Measurements from ENCODE around the gene MGA. TPM values are rescaled to one million over a fixed set of nuclear protein-coding genes. Genes with fewer than 3 reads are reported as not detected.

Gene MGA
- total and polyA plus RNA-seq, 2 of the 8 experiments (the other 6 are each of a cell fraction or from before 2014, with no cell fraction given) = 7.6 to 53.2 TPM

DNA sequence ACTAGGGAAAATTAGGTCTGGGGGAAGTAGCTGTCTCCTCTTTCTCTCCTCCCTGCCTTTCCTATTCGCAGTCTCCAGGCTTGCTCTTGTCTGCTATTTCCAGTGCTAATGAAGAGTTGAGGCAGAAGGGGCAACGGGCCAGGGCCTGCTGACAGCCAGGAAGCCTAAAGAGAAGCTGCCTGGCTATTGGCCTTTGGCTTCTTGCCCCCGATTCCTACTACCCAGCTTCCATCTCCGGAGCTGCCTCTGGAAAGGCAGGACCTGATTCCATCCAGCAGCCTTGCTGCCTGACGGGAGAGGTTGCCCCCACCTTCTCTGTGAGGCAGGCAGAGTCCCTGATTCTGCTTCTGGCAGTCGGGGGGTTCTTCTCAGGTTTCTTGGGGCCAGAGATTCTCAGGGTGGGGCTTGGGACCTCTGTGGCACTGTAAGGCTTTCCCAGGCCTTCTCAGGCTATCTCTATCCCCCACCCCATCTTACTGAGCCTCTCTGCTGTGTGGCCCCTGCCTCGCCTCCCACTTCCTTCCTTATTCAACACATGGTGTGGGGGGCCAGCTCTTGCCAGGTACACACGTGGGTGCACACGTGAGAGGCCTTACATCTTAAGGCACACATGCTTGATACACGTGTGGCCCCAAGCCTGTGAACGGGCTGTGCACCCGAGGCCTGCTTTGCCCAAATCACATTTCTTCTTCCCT lies 149.5 kb downstream of the MGA start:
- Histone ChIP-seq H3K79me2 (ENCODE audit: control insufficient read depth in 1 of 2, insufficient read depth in 2 of 2, low read length in 2 of 2) (no peaks in the 10 kb centered on the region), H4K20me1 (replicated peaks in 1 of 2; ENCODE audit: control insufficient read depth in 1 of 2, insufficient read depth in 2 of 2, low read length in 2 of 2) (no peaks in the 10 kb centered on the region), H3K14ac (ENCODE audit: insufficient read length) (no peak overlapping the region), H2BK5ac (ENCODE audit: low read depth, low read length) (no peak overlapping the region), H3K4me2 (ENCODE audit: insufficient read depth in 1 of 2, low read depth in 2 of 2, low read length in 2 of 2) (no peak overlapping the region), H2BK120ac (replicated peaks; ENCODE audit: low read depth, low read length) (no peak overlapping the region), H3K9ac (replicated peaks in 1 of 4; ENCODE audit: extremely low read depth in 1 of 4, low read depth in 3 of 4, low read length in 3 of 4) (no peak overlapping the region), H3K4me1 (replicated peaks in 1 of 4; ENCODE audit: control insufficient read depth in 3 of 4, insufficient read depth in 4 of 4, low read length in 3 of 4) (peaks cover 0 to 4% (median 2%) of the 10 kb centered on the region in 4 experiments; a peak in 5 of 7 replicates), H3K36me3 (ENCODE audit: control insufficient read depth in 2 of 4, insufficient read depth in 4 of 4, low read length in 3 of 4) (peaks cover 0 to 2% (median 0%) of the 10 kb centered on the region in 4 experiments; a peak in 2 of 8 replicates), H2BK15ac (ENCODE audit: low read length) (no peak overlapping the region), H3K4ac (replicated peaks; ENCODE audit: insufficient read length, low read depth, low read length) (no peak overlapping the region), H2BK20ac (ENCODE audit: low read length) (no peak overlapping the region), H3K79me1 (ENCODE audit: low read depth, low read length) (no peaks in the 10 kb centered on the region), H2AFZ (ENCODE audit: low read length) (no peak overlapping the region), H2BK12ac (ENCODE audit: low read depth, low read length) (no peak overlapping the region), H4K91ac (replicated peaks; ENCODE audit: insufficient read length, low read length) (no peak overlapping the region), H2AK5ac (ENCODE audit: low read depth, low read length) (no peak overlapping the region), H3K9me3 (ENCODE audit: insufficient read depth in 2 of 2, low read depth in 1 of 2, low read length in 1 of 2) (no peaks in the 10 kb centered on the region), H4K8ac (ENCODE audit: extremely low read depth, insufficient read depth, low read length) (no peak overlapping the region), H3K23ac (ENCODE audit: insufficient read length) (no peak overlapping the region), H3K4me3 (ENCODE audit: extremely low read depth in 1 of 4, insufficient read depth in 2 of 4, low read depth in 3 of 4, low read length in 4 of 4) (no peak overlapping the region), H3K23me2 (ENCODE audit: low read depth, low read length) (no peaks in the 10 kb centered on the region), H3K18ac (ENCODE audit: extremely low read depth, low read length) (no peak overlapping the region), H3K27ac (ENCODE audit: low read depth, low read length) (no peak overlapping the region), H3K27me3 (replicated peaks in 1 of 4; ENCODE audit: control insufficient read depth in 3 of 4, extremely low read depth in 1 of 4, insufficient read depth in 3 of 4, low read length in 3 of 4) (no peaks in the 10 kb centered on the region), H3K56ac (replicated peaks; ENCODE audit: insufficient read length, low read depth, low read length) (no peak overlapping the region), H4K5ac (ENCODE audit: insufficient read length, low read depth, low read length) (no peak overlapping the region)
- ChIA-PET POLR2A (ENCODE audit: partially characterized antibody) (interaction anchor here (0.6 to 4.2 kb wide), 4 partner anchors 33 to 247 kb away, joined by 3 to 23 read pairs (median 4); partner anchors contain the start of gene MAPKBP1), CTCF (ENCODE audit: partially characterized antibody) (interaction anchor here (0.6 to 13.7 kb wide), 19 partner anchors 9 to 1177 kb away, joined by 3 to 283 read pairs (median 5); partner anchors contain the start of gene MAPKBP1)
- WGBS, 2 experiments (ENCODE audit: extremely low coverage in 1 of 2, insufficient coverage in 1 of 2, insufficient read length in 1 of 2, insufficient replicate concordance in 2 of 2, low coverage in 1 of 2, low lambda C conversion rate in 2 of 2, missing lambda C conversion rate in 1 of 2) = 82% methylated on average over 12 of the region's 12 CpGs; no CpG with 5 or more reads in 1 of the 2 experiments
- no peak for DNase-seq (ENCODE audit: low read depth in 1 of 2, low spot score in 2 of 2)
- no peak for FAIRE-seq
- no peak for TF ChIP-seq RXRA (IDR thresholded peaks at IDR 0.05; ENCODE audit: insufficient read depth, low read depth, low read length)
- no peak for TF ChIP-seq KDM5A (IDR thresholded peaks at IDR 0.05; ENCODE audit: low read length)
- no peak for TF ChIP-seq BACH1 (IDR thresholded peaks at IDR 0.05; ENCODE audit: low read length)
- TF ChIP-seq FOSL1 (IDR thresholded peaks at IDR 0.05; ENCODE audit: insufficient read depth, low read depth, low read length) = no peak
- no peak for TF ChIP-seq NRF1 (IDR thresholded peaks at IDR 0.05; ENCODE audit: low read depth, low read length)

Data from H1 (cell line).